HG03060 (cell line): Measurements from ENCODE around the gene USP24.
"Not testable (repeated sequence)": the region's sequence is repeated elsewhere in the genome, so short reads cannot be mapped to it uniquely, and the experiment has no call there.

Source experiments
- ATAC-seq: cut with Tn5 transposase; IDR thresholded peaks from one replicate; pipeline ENCODE4 v1.9.1; 2021; ENCODE audit warnings: low read depth, moderate number of reproducible peaks; ENCODE audit not compliant: unreplicated experiment

The USP24 gene

GRCh38 chr1:55129194-55129728, 85.9 kb downstream of the USP24 start:
- no peak for ATAC-seq

- no peak for ATAC-seq
Measured at GRCh38 chr1:55128418-55128995, 86.7 kb downstream of the USP24 start.

- peak; percentile 70 for ATAC-seq
Measured at GRCh38 chr1:55127827-55128343, 87.3 kb downstream of the USP24 start.

- ATAC-seq = no peak
Measured at GRCh38 chr1:55124470-55124869, 90.7 kb downstream of the USP24 start.

- ATAC-seq = no peak
Measured at GRCh38 chr1:55120538-55120937, 94.6 kb downstream of the USP24 start.

GRCh38 chr1:55118651-55119329, 96.4 kb downstream of the USP24 start:
- no peak for ATAC-seq

- ATAC-seq = no peak
Measured at GRCh38 chr1:55117941-55118340, 97.2 kb downstream of the USP24 start.

GRCh38 chr1:55109005-55109404, 106.2 kb downstream of the USP24 start:
- not testable (repeated sequence) for ATAC-seq

- ATAC-seq = no peak
Measured at GRCh38 chr1:55107101-55107500, 108.1 kb downstream of the USP24 start.

GRCh38 chr1:55103891-55104290, 111.3 kb downstream of the USP24 start:
- ATAC-seq = no peak

GRCh38 chr1:55095095-55095494, 120.1 kb downstream of the USP24 start:
- no peak for ATAC-seq

- ATAC-seq = no peak
Measured at GRCh38 chr1:55092475-55092874, 122.7 kb downstream of the USP24 start.

GRCh38 chr1:55089683-55090082, 125.5 kb downstream of the USP24 start:
- no peak for ATAC-seq

GRCh38 chr1:55088413-55088812, 126.8 kb downstream of the USP24 start:
- ATAC-seq = no peak

- no peak for ATAC-seq
Measured at GRCh38 chr1:55087439-55087838, 127.7 kb downstream of the USP24 start.

- no peak for ATAC-seq
Measured at GRCh38 chr1:55084257-55084656, 130.9 kb downstream of the USP24 start.

- no peak for ATAC-seq
Measured at GRCh38 chr1:55081905-55082296, 133.3 kb downstream of the USP24 start.

- ATAC-seq = no peak
Measured at GRCh38 chr1:55081188-55081904, 133.8 kb downstream of the USP24 start.

GRCh38 chr1:55079651-55080050, 135.5 kb downstream of the USP24 start:
- no peak for ATAC-seq

GRCh38 chr1:55078470-55078869, 136.7 kb downstream of the USP24 start:
- no peak for ATAC-seq

GRCh38 chr1:55076356-55076755, 138.8 kb downstream of the USP24 start:
- no peak for ATAC-seq
